ENCODE results near the gene SLC47A2.

SLC47A2 gene

DNA sequence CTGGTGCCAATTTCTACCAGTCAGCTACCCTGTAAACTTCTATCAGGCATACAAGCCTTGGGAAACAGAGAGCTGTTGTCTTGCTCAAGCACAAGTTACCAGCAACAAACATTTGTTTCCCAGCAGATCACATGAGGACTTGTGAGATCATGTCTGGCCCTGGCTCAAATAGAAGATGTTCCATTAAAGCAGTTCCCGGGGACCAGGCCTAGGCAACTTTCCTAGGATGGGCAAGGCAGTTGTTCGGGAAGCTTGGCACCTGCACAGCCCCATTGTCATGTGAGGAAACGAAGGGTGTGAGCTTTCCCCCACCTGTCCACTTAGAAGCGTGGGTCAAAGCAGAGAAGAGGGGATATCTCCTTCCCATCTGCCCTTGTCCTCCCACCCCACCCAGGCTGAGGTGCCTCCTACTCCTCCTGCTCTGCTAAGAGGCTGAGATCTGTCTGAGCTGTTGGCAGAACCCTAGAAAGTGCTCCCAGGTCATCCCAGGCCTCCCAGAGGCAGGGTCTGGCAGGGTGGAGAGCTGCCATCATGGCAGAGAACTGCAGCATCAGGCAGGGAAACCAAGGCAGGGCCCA is 11.2 kb upstream of the SLC47A2 start:
- peak; percentile 88 to 94 for DNase-seq

DNA sequence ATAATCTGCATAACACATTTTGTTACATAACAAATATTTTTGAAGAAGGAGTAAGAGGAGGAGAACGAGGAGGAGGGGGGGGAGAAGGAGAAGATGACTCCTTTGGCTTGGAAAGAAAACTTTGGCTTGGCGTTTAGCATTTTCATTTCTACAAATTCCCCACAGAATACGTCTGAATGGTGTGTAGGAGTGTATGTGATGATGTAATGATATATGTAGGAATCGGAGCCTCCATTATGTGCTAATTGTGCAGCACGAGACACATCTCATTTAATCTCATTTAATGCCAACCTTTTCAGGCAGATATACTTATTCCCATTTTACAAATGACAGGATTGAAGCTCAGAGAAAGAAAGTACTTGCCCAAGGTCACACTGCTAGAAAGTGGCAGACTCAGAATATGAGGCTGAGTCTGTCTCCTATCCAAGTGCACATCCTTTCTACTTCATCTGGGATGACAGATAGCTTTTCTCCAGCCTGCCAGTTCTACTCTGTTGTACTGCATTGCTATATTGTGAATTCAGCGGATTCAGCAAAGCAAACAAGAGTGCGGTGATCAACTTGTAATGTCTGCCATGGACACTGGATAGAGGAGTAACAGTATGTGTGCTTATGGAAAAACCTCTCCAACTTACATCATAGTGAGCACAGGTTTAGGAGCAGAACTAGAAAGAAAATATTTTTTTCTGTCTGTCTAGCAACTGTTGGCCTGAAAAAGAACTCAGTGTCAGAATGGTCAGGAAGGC is 10.4 kb upstream of the SLC47A2 start:
- peak; percentile 56 to 62 for DNase-seq

DNA sequence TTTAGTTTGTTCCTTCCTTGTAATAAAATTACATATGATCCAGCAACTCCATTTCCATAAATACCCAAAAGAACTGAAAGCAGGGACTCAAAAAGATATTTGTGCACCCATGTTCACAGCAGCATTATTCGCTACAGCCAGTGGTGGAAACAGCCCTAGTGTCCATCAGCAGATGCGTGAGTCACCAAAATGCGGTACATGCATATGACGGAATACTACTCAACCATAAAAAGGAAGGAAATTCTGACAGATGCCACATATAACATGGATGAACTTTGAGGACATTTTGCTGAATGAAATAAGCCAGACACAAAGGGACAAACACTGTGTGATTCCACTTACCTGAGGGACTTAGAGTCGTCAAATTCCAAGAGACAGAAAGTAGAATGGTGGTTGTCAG is 9.1 kb upstream of the SLC47A2 start:
- no peak for DNase-seq

DNA sequence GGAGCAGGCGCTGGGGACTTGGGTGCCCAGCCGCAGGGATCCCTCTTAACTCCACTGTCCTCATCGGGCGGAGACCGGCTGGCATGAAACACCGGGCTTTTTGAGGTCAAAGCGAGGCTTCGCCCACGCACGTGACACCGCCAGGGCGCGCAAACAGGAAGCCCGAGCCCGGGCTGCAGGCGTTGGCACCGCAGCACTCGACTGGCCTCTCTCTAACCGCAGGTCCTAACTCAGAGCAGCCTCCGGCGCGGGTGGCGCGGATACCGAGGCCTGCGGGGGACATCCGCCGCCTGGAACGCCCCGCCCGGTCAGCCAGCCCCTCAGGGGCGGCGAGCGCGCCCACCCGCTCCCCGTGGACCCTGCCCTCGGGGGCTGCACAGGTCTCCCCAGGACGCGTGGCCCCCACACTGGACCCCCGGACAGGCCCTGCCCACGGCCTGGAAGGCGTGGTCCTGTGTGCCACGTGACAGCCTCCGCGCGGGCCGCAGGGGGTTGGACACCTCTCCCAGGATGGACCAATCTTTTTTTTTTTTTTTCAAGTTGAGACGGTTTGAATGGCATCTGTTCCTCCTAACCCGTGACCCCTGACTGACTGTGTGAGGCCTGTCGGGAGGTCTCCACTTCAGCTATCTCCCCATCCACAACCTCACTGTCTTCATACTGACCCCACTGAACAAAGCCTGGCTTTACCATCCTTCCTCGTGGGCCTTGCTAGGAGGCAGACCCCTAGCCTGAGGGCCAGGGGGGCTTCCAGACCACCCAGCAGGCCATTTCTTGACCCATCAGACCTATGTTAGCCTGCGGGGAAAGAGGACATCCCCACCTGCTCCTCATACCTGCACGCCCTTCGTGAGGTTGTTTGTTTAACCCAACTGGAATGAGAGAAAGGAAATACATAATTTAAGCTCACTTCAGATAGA is 8.4 kb upstream of the SLC47A2 start:
- no peak for DNase-seq

DNA sequence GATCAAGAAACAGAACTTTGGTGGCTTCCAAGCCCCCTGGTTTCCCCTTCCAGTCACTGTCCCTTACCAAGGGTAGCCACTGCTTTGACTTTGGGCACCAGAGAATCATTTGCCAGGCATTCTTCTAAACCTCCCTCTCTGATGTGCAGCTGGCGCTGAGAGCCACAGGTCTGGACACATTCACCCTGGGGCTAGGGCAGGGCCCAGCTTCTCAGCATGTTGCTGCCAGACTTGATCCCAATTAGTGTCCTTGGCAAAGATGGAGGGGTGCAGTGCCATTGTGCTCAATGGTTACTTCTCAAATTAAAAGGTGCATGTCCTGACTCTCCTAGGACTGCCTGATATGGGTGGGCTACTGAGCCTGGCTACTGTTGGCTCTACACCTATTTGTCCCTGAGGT is 7.6 kb upstream of the SLC47A2 start:
- DNase-seq = no peak

DNA sequence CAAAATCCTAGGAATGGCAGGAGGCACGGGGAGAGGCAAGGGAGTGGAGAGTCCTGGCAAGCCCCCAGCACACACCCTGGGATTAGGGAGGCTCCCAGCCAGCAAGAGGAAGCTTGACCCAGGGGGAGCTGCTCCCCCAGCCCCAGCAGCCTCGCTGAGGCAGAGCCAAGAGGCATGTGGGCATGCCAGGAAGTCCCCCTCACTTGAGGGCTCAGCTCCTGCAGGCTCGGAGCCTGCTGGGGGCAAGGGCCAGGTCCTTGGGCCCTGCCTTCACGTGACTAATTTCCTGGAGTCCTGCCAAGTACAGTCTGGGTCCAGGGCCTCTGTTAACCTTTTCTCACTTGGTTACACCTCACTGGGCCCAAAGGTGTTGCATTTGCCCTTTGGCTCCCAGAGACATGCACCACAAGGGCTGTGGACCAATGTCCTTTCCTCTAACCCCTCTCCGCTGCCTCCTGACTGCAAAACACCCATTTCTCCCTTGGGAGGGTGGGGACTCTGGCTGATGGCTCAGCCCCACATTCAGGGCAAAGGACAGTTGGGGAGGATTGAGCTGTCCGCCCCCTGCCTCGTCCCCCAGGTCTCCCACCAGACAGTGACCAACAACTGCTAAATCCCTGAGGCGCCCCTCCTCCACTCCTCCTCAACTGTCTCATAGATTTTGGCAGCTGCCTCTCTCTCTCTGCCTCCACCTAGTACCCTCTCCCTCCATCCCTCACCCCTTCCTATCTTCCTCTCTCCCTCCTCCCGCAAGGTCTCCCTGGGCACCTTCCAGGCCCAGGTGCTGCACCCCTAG is 4.4 kb upstream of the SLC47A2 start:
- DNase-seq = peak; percentile 58 to 59

DNA sequence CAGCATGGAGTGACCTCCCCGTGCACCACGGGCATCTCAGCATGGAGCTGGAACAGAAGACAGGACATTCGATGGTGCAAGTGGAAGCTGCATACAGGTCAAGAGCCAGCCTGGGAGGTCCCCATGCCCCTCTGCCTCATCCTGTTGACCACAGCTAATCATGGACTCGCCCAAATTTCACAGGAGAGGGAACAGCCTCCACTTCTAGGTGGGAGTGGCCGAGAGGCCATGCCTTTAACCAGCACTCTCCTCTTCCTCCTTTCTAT is 3.8 kb upstream of the SLC47A2 start:
- DNase-seq = no peak

DNA sequence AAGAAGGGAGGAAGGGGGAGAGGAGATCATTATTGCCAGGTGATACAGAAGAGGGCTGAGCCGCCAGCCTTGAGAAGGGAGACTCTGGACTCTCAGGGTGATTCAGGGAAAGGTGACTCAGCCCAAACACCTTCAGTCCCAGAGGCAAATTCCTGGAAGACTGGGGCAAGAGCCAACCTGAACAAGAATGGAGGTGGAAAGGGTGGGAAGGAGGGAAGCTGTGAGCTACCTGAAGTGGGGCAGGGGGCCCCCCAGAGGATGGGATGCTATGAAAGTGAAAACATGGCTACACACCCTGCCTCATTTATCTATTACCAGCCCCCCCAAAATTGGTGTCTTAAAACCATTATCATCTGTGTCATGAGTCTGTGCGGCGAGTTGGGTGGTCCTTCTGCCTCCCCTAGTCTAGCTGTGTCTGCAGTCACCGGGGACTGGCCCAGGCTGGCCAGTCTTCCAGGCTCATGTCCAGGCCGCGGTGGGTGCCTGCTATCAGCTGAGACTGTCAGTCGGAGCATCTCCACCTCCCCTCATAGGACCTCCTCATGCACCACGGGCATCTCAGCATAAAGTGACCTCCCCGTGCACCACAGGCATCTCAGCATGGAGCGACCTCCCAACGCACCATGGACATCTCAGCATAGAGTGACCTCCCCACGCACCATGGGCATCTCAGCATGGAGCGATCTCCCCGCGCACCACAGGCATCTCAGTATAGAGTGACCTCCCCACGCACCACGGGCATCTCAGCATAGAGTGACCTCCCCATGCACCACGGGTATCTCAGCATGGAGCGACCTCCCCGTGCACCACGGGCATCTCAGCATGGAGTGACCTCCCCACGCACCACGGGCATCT is 3.2 kb upstream of the SLC47A2 start:
- no peak for DNase-seq

DNA sequence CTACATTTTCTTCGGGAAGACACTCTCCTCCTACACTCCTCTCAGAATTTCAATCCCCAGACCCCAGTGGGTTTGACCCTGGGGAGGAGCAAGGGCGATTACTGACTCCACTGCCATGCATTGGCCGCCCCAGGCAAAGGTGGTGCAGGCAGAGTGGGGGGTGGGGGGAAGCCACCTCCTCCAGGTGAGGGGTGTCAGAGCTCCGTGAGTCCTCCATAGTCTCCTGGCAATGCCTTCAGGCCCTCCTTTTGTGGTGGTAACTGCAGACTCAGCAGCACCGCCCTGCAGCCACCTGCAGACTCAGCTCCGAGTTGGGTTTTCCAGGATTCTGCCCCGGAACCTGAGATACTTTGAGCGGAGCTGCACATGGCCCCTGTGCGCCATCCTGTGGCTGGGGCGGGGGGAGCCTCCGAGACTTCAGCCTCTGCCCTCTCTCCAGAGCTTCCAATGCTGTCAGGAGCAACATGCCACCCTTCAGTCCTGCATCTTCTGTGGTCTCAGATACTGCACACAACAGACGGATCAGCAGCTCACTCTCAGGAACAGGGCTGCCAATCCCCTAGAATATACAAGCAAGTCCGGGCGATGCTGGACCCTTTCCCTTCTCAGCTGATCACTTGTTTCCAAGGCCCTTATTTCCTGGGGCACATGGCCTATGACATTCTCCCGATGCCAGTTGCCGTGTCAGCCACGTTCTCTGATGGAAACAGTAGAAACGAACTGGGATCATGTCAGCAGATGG is 2.4 kb upstream of the SLC47A2 start:
- DNase-seq = no peak

DNA sequence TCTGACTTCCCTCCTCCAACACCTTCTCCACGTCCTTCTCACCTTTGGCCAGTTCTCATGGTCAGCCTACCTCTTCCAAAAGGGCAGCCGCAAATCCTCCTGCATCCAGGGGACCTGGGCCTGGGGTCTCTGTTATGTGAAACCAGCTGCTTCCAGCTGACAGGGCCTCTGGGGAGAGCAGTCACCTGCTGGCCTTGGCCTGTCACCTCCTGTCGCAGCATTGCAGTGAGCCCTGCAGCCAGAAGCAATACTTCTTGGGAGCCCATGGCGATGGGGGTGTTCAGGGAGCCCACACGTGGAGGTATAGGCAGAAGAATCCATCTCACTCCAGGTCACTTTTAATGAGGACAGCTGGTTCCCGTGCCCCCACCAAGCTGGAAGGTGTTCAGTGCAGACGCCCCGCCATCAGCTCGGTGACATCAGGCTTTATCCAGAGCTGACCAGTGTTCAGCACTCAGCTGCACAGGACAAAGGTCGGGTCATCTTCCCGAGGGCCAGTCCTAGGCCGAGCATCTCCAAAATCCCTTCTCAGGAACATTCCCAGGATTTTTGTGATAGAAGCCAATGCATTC is 1.7 kb upstream of the SLC47A2 start:
- DNase-seq = no peak

DNA sequence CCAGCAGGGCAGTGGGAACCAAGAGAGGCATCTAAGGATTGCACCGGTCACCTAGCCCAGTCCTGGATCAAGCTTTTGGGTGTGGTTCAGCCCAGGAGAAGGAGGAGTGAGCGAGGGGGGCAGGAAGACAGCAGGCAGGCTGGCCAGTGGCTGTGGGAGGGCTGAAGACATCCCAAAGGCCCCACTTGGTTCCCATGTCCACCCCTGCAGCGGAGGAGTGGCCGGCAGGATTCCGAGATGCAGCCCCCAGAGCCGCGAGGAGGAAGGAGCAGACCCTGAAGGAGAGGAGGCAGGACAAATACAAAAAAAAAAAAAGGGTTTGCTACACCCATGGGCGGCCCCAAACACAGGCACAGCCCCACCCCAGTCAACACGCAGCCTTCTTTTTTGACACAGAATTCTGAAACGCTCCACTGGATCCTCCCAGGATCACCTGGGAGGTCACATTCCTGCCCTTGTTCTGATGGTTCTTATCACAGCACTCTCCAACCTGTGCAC is 1.1 kb upstream of the SLC47A2 start:
- no peak for DNase-seq

DNA sequence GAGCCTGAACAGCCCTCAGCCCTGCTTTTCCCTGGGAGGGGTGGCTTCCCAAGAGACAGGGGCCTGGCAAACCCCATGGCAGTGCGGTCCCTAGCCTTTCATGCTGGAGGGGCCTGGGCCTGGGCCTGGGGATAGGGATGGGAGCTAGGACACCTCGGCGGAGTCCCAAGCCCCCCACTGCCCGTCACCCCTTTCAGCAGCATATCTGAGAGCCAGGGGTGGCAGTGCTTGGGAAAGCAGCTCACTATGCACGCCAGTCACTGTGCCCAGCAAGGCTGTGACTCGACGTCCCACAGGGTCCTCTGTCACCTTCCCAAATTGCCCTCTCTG is 612 bp upstream of the SLC47A2 start:
- DNase-seq = no peak

DNA sequence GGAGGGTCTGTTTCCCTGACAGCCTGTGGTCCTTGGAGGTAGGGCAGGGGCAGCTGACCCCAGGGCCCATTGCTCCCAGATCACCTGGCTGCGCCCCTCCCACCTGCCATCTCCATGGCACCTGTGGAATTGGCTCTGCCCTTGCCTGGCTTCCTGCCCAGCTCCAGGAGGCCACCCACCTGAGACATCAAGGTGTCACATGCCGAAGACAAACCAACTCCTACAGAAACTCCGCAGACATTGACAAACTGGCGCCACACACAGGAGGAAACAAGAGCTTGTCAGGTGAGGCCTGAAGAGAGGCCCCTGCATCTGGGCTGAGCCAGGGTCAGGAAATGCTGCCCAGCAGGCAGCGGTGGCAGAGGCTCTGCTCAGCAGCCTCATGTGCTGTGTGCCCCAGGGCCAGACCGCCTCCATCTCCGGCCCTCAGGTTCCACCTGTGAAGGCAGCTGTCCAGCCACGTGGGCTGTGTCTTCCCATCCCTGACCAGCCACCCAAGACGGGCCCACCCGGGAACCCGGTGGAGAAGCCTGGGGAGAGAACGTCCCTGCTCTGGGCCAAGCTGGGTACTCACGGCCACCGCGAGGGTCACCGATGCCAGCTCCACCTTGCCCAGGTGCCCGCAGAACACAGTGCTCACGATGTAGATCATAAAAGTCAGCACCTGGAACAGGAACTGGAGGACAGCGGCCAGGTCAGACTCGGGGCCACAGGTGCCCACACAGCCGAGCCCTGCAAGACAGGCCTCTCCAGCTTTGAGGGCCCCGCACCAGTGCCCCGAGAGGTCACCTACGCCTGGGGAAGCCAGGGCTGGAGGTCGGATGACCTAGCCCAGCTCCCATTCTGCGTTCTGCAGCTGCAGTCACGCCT is 1.6 kb downstream of the SLC47A2 start:
- DNase-seq = no peak

DNA sequence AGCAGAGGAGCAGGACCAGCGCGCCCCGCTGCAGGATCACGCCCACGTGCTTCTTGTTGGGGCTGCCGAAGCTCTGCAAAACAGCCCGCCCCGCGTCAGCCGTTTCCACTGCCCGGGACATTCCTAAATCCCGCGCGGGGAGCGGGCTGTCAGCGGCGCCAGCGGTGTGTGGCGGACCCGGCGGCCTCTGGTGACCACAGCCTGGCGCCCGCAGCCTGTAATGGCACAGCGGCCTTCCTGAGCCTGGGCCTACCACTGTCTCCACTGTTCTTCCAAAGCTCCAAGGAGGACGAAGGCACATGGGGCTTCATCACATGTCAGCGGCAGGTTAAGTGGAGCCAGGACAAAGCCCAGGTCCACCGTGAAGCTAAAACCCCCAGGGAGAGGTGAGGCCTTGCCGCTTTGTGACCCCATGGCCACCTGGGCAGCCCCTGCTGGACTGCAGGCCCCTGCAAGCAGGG is 2.5 kb downstream of the SLC47A2 start:
- no peak for DNase-seq

DNA sequence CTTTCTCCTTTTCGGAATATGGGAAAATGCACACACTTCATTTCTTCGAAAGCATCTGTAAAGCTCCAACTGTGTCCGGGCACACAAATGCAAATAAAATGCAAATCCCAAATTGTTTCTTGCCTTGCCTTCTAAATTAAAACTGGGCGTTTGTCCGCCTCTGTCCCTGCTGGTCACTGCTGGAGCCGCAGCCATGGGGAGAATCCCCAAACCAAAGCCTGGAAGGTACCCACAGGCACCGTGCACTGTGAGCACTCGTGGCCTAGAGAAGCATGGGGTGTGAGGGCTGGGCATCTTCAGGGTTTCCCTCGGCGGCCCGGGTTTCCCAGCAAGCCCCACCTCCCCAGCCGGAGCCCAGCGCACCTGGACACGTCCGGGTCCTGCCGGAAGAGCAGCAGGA is 2.9 kb downstream of the SLC47A2 start:
- no peak for DNase-seq

DNA sequence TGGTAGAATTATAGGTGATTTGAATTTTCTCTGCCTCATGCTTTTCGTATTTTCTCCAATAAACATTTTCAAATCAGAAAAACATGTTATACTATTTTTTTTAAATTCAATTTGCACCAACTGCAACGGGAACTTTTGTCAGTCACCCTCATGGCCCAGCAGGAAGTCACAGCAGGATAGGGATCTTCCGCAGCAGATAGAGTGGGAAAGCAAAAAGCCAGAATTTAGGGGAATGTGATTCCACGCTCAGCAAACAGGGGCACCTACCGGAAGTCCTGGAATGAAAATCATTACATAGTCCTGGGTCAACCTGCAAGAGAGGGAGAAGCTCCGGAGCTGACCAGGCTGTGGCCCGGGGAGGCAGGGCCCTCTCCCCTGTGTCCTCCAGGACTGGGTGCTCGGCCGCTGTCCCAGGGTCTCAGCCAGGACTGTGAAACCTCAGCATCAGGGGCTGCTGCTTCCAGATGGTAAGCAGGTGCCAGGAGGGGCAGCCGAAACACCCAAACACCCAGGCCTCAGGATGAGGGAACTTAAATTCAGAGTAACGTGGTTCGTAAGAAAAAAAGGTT is 3.9 kb downstream of the SLC47A2 start:
- DNase-seq = no peak

DNA sequence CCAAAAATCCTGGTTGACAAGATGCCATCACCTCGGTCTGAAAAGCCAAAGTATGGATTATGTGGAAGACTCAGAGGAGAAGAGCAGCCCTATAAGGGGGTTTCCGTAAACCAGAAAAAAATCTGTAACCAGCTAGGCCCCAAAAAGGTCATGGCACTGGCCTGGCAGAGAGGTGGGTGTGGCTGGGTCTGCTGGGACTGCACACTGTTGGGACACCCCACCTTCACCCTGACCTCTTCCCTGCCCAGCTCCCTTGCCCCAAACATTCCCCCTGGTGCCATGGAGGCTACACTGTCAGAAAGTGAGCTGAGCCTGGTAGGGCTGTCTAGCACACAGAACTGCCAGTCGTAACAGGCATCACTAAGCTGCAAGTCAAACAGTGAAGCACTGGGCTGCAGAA is 6.5 kb downstream of the SLC47A2 start:
- DNase-seq = no peak

DNA sequence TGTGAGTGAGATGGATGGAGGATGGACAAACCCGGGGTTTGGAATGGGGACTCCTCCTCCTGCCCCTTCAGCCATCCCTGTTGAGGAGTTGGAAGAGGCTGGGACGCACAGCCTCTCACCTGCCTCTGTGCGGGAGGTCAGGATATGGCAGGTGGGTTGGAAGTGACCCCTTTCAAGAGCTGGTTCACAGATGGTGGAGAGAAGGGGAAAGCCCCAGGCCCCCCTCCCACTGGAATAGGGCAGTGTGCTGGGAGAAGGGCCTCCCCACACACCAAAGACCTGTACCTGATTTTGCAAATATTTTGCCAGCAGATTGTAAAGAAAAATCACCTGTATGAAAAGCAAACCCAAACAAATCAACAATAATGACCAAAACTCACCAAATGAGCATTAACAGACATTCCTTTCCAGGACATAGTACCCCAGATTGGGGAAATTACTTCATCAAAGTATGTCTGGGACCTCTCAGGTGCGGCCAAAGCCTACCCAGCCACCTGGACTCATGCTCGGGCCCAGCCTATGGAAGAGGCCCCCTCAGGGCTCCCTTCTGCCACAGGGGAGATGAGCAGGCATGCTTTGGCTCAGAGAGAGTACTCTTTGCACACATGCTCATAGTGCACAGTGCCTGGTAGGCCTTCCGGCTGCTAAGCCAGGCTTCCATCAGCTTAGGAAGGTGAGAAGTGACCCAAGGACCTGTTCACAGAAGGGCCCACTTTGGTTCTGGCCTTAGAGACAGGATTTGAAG is 7.8 kb downstream of the SLC47A2 start:
- DNase-seq = no peak

DNA sequence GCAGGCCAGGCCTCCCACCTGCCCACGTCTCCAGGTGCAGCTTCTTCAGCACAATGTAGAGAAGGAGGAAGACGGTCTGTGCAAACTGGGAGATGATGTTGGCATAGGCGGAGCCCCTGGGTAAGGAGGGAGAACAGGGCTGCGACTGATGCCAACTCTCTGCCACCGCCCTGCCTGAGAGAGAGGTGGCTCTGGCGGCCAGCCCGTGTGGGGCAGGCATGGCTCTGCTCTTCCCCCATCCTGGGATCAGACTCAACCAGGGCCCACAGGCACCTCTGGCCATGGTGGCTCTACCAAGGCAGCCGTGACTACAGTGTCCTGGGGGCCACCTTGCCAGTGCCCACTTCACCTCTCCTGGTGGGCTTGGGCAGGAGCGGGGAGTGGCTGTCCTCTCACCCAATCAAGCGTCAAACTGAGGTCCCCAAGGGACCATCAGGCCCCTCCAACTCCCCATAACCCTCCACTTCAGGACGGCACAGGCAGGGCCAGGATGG is 8.6 kb downstream of the SLC47A2 start:
- no peak for DNase-seq

Data from SHP77 (cell line).